Bronchial epithelial cell (primary cell): ENCODE results near the gene MTHFSD. TPM values are rescaled to one million over a fixed set of nuclear protein-coding genes. Genes with fewer than 3 reads are reported as not detected.

ENCODE experiments used
- DNase-seq: peaks from one replicate; pipeline ENCODE4 v3.0.0-alpha.2; 2010; ENCODE audit warnings: low read depth
- FAIRE-seq: peaks from 2 replicates; lab custom pipeline; 2011; peaks lifted over from hg19 to GRCh38; lab: Jason Lieb, UNC
- H3K27me3 ChIP-seq: 2 replicates; pipeline ENCODE4 v1.5.1; 2011; ENCODE audit warnings: low read length; ENCODE audit not compliant: control insufficient read depth, insufficient read depth
- H3K36me3 ChIP-seq: 2 replicates; pipeline ENCODE4 v1.5.1; 2011; ENCODE audit warnings: low read length; ENCODE audit not compliant: control insufficient read depth, insufficient read depth
- H3K4me3 ChIP-seq: 2 replicates; pipeline ENCODE4 v1.5.1; 2011; ENCODE audit warnings: mild to moderate bottlenecking, low read depth, low read length, control low read depth
- CTCF ChIP-seq: IDR thresholded peaks from 2 replicates; pipeline ENCODE4 v1.5.1; 2011; ENCODE audit warnings: mild to moderate bottlenecking, moderate library complexity, low read length, control low read depth, inconsistent platforms; ENCODE audit not compliant: insufficient read depth, severe bottlenecking
- total RNA-seq: library from RNA; depleted of rRNA; stranded (reverse); fragments of >200 nt; gene quantifications from 2 replicates; pipeline ENCODE4 v1.2.1, GENCODE V29; 2014

Gene MTHFSD
- total RNA-seq, 1 donor from 2014 or later, result 13.2 TPM

DNA sequence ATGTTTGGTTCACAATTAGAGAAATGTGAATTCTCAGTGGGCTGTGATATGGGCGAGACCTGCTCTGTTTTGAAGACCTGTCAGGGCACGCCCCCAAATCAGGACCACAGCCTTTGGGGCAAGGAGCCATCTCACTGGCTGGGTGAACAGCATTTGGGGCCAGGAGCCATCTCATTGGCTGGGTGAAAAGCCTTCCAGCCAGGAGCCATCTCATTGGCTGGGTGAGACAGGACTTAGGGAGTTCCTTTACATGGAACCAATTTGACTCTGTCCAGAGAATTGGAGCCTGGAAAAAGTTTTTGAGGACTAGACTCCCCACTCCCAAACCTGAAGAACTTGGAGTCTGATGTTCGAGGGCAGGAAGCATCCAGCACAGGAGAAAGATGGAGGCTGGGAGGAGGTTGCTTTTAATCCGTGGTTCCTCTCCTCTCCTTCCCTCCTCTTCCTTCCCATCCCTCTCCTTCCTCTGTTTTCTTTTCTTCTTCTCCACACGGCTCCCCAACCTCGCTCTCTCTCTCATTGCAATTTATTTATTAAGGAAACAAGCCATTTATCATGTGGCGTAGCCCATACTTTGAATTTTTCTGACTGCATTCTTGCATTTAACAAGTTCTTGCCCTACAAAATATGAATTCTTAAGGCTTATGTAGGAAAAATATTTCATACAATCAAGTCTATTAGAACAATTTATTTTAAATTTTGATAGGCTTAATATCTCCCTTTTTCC lies 43.0 kb upstream of the MTHFSD start:
- H3K4me3 ChIP-seq, result no peak overlapping the region
- FAIRE-seq (no peak), DNase-seq (no peak)
- H3K36me3 ChIP-seq, result no peaks in the 10 kb centered on the region
- TF ChIP-seq CTCF, result no peak
- no peaks in the 10 kb centered on the region for H3K27me3 ChIP-seq

- DNase-seq (no peak), FAIRE-seq (no peak)
- Histone ChIP-seq H3K27me3 (no peaks in the 10 kb centered on the region), H3K36me3 (no peaks in the 10 kb centered on the region), H3K4me3 (no peak overlapping the region)
- TF ChIP-seq CTCF, result no peak
These were observed 42.3 kb upstream of the MTHFSD start for GRCh38 chr16:86597126-86597879.

DNA sequence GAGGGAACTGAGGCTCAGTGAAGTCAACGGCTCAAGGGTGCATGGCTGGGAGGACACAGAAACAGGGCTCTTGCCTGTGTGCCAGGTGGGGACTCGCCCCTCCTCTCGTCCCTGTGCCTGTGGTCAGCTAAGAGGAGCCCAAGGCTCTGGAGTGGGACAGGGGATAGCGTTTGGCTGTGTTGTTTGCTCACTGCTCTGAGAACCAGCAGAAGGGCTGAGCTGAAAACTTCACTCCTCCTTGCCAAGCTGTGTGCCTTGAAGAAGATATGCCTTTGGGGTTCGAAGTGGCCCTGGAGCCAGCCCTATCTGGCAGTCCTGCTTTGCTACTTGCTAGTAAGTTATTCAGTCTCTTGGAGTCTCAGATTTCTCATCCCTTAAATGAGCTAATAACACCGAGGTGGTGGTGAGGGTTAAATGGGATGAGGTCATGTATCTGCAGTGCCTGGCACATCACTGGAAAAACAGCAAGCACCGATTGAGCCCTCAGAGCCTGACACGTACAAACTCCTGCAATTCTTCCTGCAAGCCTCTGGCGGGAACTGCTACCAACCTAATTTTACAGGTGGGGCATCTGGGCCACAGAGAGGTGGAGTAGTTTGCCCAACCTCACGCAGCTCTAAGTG lies 41.1 kb upstream of the MTHFSD start:
- H3K27me3 ChIP-seq, result no peaks in the 10 kb centered on the region
- no peak overlapping the region for H3K4me3 ChIP-seq
- no peak for TF ChIP-seq CTCF
- no peak for FAIRE-seq
- no peaks in the 10 kb centered on the region for H3K36me3 ChIP-seq
- no peak for DNase-seq

DNA sequence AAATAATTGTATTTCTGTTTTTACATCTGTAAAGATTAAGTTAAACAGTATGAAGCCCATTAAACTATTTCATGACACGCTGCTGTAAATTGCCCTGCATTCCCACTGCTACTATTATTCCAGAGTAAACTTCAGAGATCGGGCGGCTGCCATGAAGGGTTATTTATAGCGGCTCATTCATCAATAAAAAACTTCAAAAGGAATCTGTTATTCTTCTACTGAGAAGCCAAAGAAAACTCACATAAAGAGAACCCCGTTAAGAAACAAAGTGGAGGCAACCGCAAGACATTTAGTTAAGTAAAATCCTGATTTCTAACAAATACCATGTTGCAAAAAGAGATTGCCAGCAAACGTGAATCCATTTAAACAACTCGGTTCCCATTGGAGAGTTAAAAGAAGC lies 39.7 kb upstream of the MTHFSD start:
- no peak for TF ChIP-seq CTCF
- no peaks in the 10 kb centered on the region for H3K27me3 ChIP-seq

GRCh38 chr16:86593913-86594620 lies 39.0 kb upstream of the MTHFSD start:
- Histone ChIP-seq H3K36me3 (no peaks in the 10 kb centered on the region), H3K4me3 (no peak overlapping the region), H3K27me3 (no peaks in the 10 kb centered on the region)
- TF ChIP-seq CTCF, result no peak
- DNase-seq, result no peak
- FAIRE-seq, result no peak

More for the DNA sequence above, 39.7 kb upstream of the MTHFSD start:
- Histone ChIP-seq H3K4me3 (no peak overlapping the region), H3K36me3 (no peaks in the 10 kb centered on the region)
- FAIRE-seq (no peak), DNase-seq (no peak)
